Stimulated activated CD4-positive, alpha-beta T cell treated with anti-CD3 and anti-CD28 coated beads, Interleukin-12 subunit alpha, Interleukin-12 subunit beta, amount 100 ng/mL, for 4 hours (primary cell): Measurements from ENCODE around the gene ST6GALNAC5.
"Not testable (repeated sequence)": the region's sequence is repeated elsewhere in the genome, so short reads cannot be mapped to it uniquely, and the experiment has no call there.

ENCODE experiments used
- DNase-seq: peaks from one replicate; pipeline ENCODE4 v3.0.0-alpha.2; 2020

ST6GALNAC5 gene

DNA sequence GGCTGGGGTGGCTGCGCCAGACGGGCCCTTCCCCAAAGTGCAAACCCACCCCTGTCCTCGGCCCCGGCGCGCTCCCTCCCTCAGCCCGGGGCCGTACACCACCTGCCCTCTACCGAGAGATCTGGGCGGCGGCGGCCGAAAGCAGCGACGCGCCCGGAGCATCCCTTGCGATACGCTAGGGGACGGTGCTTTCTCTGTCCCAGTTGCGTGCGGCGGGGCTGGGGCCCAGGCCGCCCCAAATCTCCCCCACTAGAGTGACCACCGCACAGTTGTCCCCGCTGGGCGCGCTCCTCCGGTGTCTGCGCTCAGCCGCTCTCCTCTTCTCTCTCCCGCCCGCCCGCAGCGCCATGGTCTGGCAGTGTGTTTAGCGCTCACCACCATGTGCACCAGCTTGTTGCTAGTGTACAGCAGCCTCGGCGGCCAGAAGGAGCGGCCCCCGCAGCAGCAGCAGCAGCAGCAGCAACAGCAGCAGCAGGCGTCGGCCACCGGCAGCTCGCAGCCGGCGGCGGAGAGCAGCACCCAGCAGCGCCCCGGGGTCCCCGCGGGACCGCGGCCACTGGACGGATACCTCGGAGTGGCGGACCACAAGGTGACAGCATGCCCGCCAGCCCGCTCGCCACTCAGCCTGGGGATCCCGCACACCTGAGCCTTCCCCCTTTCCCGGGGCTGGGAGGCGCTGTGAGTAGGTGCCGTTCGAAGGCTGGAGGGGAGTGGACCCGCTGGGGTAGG, 1.0 kb downstream of the ST6GALNAC5 start:
- peak; percentile 13 for DNase-seq

GRCh38 chr1:76868916-76869315, 1.6 kb downstream of the ST6GALNAC5 start:
- DNase-seq, result no peak

DNA sequence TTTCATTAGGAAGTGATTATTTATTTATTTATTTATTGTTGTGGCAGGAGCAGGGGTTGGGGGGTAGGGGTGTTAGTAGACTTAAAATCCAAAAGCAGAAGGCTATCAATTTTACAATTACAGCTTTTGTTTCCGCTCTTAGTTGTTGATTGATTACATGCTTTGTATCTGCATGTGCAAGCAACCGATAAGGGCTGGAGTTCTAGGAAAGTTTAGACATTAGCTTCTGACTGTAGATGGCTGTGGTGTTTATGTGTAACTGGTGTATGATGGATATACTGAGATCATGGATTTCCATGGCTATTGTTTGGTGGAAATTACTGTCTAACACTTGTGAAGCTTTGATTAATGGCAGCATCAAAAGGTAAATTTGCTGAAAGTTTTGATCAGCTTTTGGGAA, 2.8 kb downstream of the ST6GALNAC5 start:
- no peak for DNase-seq

DNA sequence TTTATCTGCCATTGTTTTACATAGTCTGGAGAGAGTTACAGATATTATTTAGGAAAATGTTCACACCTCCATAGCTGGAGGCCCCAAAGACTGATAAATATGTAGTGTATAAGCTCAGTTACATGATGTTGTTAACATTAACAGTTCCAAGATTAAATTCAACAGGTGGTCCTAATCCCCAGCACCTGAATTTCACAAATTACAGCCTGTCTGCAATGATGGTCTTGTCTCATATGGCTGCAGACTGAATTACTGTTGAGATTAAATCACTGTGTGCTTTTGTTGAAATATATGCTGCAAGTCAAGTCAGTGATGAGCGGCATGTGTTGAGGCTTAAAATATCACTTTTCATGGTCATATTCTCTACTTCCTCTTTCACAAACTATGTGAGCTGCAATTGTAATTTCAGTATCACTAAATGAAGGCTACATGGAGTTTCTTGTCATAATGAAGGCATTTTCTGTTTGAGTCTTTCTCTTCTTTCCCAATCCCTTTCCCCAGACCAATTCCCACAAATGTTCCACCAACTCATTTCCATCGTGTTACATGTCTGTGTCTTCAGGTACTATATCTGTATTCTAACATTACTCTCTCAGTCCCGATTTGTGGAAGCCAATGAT, 4.2 kb downstream of the ST6GALNAC5 start:
- no peak for DNase-seq

DNA sequence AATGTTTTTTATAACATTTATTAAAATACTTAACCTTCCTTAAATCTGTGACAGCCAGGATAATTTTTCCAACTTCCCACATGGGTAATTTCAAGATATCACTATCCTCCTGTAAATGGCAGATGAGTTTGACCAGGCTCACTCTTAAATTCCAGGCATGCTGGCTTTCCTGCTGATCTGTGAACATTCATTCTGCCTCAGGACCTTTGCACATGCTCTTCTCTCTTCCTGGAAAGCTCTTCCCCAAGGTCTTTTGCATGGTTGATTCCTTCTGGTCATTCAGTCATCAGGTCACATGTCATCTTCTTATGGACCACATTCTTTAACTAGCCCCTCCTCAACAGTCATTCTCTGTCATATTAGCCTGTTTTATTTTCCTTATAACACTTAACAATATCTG, 5.7 kb downstream of the ST6GALNAC5 start:
- DNase-seq, result no peak

DNA sequence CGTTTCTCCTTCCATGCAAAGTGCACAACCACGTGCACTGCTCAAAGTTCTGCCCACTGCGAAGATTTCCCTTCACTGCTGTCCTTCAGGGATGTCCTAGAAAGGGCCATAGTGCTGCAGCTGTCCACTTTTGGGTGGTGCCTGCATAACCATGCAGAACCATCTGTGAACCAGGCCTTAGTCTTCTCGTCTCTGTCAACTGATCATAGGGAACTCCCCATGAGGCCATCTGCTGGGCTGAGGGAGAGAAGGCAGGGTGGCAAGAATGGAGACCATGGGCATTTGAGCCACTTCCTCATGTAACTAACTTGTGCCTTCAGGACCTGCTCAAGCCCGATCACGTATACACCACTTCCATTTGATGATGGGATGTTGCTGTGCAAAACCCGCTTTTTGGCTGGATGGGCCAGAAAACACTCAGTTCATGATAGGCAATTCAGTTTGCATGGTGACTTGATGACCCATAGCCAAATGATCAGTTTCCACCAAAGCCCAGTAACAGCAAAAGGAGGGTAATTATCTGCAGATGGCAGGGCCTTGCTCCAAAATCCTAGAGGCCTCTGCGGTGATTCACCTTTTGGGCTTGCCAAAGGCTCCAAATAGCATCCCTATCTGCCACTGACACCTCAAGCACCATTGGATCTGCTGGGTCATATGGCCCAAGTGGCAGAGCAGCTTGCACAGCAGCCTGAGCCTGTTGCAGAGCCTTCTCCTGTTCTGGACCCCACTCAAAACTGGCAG, 9.5 kb downstream of the ST6GALNAC5 start:
- DNase-seq, result no peak

DNA sequence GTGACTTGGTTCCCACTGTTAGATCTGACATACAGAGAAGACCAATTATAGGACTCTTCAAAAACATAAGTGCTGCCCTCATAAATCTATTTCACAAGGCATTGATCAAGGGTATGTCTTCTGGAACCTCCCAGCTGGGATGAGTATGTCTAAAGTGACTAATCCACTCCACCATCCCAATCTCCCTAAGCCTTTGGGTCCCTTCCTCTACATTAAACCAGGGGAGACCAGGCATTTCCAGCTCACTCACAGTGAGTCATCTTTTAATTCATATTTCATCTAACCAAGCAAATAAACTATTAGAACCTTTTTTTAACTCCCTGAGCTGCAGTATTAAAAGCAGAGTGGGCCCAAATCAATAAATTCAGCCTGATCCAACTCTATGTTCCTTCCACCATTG, 11.7 kb downstream of the ST6GALNAC5 start:
- not testable (repeated sequence) for DNase-seq

DNA sequence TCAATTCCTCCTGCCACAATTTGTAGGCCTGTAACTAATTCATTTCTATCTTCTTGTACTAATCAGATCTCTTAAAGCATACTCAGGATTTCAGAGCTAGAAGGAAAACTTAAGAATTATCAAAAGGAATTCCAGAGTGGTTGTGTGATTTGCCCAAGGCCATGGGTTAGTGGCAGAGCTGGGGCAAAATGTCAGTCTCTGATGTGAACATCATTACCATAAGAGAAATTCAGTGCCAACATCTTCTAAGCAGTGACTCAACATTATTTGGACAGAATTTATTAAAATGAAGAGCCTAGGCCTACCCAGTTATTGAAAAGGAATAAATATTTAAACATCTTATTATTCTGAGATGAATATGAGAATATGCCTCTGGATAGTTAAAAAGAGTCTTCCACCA, 14.5 kb downstream of the ST6GALNAC5 start:
- DNase-seq, result no peak

GRCh38 chr1:76891931-76892622, 24.8 kb downstream of the ST6GALNAC5 start:
- DNase-seq, result no peak

GRCh38 chr1:76892675-76893074, 25.4 kb downstream of the ST6GALNAC5 start:
- no peak for DNase-seq

DNA sequence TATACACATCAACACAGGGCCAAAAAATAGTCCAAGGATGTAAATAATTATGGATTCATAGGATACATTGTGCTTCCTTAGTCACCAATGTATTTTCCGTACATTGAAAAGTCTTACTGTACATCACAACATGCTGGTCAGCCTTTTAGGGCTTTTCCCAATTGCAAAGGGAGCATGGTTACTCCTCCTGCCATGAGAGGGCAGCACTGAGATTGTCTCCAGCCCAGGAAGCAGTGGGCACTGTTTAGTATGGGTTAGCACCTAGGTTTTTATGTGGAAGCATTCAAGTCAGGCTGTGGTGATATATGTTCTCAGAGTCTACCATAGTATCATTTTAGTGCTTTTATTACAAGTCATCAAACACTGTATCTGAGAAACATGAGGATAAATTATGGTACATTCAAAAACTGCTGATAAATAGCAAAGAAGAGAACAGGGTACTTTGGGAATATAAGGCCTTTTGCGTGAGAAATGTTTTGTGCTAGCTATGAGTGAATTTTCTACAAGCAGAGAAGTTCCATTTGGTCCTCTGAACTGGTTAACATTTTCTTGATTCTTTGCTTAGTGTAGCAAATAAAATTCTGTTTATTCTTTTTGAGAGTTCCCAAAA, 34.0 kb downstream of the ST6GALNAC5 start:
- peak; percentile 1 for DNase-seq

- DNase-seq, result no peak
Measured at GRCh38 chr1:76905876-76906595, 38.8 kb downstream of the ST6GALNAC5 start.

GRCh38 chr1:76909311-76909710, 42.0 kb downstream of the ST6GALNAC5 start:
- DNase-seq, result no peak

DNA sequence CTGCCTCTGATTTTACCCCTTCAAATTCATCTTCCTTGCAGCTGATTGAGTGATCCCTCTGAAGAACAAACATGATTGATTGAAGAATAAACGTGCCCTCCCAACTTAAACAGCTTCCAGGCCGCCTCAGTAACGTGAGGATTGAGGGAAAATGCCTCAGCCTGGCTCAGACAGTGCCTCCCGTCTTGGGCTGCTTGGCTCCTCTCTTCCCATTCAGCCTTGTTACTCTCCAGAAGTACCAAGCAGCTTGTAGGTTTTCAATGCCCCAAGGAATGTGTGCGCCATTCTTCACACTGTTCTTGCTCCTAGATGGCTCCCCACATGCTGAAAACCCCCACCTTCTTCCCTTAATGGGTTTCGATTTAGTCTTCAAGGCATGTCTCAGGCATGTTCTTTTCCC, 51.8 kb downstream of the ST6GALNAC5 start:
- DNase-seq, result no peak

DNA sequence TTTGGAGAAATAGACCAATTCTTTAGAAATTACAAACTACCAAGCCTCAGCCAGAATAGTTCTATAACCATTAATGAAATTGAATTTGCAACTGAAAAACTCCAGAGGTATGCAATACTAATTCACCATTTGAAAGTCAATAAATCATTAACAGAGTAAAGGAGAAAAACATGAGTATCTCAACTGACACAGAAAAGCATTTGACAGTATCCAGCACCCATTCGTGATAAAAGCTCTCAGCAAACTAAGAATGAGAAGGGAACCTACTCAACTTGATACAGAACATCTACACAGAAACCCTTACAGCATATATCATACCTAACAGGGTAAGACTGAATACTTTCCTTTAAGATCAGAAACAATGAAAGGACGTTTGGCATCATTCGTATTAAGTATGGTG, 54.3 kb downstream of the ST6GALNAC5 start:
- no peak for DNase-seq

- no peak for DNase-seq
Measured at GRCh38 chr1:76925825-76926224, 58.5 kb downstream of the ST6GALNAC5 start.

GRCh38 chr1:76928522-76928921, 61.2 kb downstream of the ST6GALNAC5 start:
- DNase-seq, result no peak

GRCh38 chr1:76929136-76929535, 61.9 kb downstream of the ST6GALNAC5 start:
- no peak for DNase-seq

DNA sequence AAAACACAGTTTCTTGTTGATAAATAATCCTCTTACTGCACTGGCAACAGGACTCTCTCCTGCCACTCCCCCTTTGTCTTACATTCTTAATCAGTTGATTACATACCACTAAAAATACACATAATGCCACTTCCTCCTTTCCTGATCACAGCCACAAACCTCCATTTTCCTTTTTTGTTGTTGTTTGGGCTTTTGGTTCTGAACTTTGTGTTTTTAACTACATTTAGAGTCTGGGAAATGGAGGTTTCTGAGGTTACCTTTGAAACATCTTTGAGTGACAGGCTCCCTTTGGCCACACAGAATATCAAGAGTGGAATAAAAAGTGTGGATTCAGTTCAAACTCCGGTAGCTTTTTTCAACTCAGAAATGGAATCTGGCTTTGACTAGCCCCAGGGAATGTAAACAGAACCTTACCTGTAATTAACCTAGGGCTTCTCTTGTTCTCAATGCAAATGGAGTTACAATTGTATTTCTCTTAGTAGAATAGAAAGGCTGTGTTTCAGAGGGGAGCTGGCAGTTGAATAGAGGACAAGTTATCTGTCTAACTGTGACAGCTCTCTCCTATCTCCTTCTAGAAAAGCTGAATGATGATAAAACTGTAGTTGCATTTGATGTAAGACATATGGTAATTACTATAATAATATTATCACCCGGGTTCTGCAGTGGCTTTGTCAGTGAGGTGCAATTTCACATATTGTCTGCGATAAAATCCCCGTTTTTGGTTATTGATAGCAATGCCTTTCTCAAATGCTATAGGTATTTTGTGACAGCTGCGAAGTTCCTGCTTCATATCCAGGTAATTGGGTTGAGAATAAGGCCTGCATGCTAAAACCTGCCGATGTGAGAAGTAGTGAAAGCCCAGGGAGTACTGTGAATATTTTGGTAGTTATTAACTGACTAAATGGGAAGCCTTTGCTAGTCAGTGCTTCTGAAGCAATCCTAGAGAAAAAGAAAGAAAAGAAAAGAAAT, 66.9 kb downstream of the ST6GALNAC5 start:
- no peak for DNase-seq

- DNase-seq, result no peak
Measured at GRCh38 chr1:76938304-76938703, 71.0 kb downstream of the ST6GALNAC5 start.
